GM12864 (cell line): Measurements from ENCODE around the gene TTLL13.
A peak's percentile ranks its signal among the peaks of the same experiment; 100 is the strongest.
"Not testable (repeated sequence)": the region's sequence is repeated elsewhere in the genome, so short reads cannot be mapped to it uniquely, and the experiment has no call there.

Source experiments
- DNase-seq: peaks from one replicate; pipeline ENCODE4 v3.0.0-alpha.2; 2011; ENCODE audit warnings: low read depth
- H3K4me3 ChIP-seq: 2 replicates; pipeline ENCODE4 v1.5.1; 2011; ENCODE audit warnings: mild to moderate bottlenecking, low read depth, low read length, control low read depth
- CTCF ChIP-seq: IDR thresholded peaks from 2 replicates; pipeline ENCODE4 v1.5.1; 2011; ENCODE audit warnings: low read depth, mild to moderate bottlenecking, moderate library complexity, low read length, control low read depth, inconsistent platforms; ENCODE audit errors: missing control alignments

Gene TTLL13

GRCh38 chr15:90291679-90292356 lies 42.5 kb downstream of the TTLL13 start:
- DNase-seq: peak; percentile 34
- H3K4me3 ChIP-seq: no peak overlapping the region
- no peak for TF ChIP-seq CTCF

- peak; percentile 93 for TF ChIP-seq CTCF
- peak; percentile 18 for DNase-seq
- H3K4me3 ChIP-seq: not testable (repeated sequence)
Observed at GRCh38 chr15:90293040-90293810, 43.9 kb downstream of the TTLL13 start.

- H3K4me3 ChIP-seq: no peak overlapping the region
- TF ChIP-seq CTCF: no peak
- DNase-seq: no peak
Observed at GRCh38 chr15:90294159-90294558, 44.8 kb downstream of the TTLL13 start.

GRCh38 chr15:90294601-90295269 lies 45.4 kb downstream of the TTLL13 start:
- no peak for DNase-seq
- TF ChIP-seq CTCF: no peak
- H3K4me3 ChIP-seq: no peak overlapping the region

- DNase-seq: no peak
- TF ChIP-seq CTCF: no peak
- H3K4me3 ChIP-seq: no peak overlapping the region
Observed at GRCh38 chr15:90295270-90295648, 45.9 kb downstream of the TTLL13 start.

- not testable (repeated sequence) for H3K4me3 ChIP-seq, DNase-seq
Observed at GRCh38 chr15:90296316-90296884, 47.0 kb downstream of the TTLL13 start.

- TF ChIP-seq CTCF: no peak
- DNase-seq: no peak
- no peak overlapping the region for H3K4me3 ChIP-seq
Observed at GRCh38 chr15:90297021-90297420, 47.7 kb downstream of the TTLL13 start.
